GM12878 (cell line): ENCODE results near the gene ABI2. TPM values are rescaled to one million over a fixed set of nuclear protein-coding genes. Genes with fewer than 3 reads are reported as not detected.

ENCODE experiments used
- ATAC-seq: fragments of 200-7000 bp; cut with Tn5 transposase; 3 replicates; pipeline ENCODE4 v1.9.1; 2020; ENCODE audit warnings: mild to moderate bottlenecking, moderate library complexity
- Bru-seq: library from RNA; stranded (reverse); fragments of 400-500 nt; gene quantifications from one replicate; lab custom pipeline; 2021; lab: Mats Ljungman, UMichigan
- BruChase-seq, 2 experiments: library from RNA; stranded (reverse); fragments of 400-500 nt; gene quantifications; one replicate each; lab custom pipeline; 2021; lab: Mats Ljungman, UMichigan
- BruUV-seq: library from RNA; stranded (reverse); fragments of 400-500 nt; replicated peaks from 2 replicates; lab custom pipeline; 2021; lab: Mats Ljungman, UMichigan
- CTCF ChIA-PET: fragments of 300-600 bp; sonication (Branson Sonifier 250); formaldehyde crosslinking; extraction: SDS; loops from one replicate; lab custom pipeline; 2021; ENCODE audit warnings: inconsistent platforms; lab: Yijun Ruan, JAX
- POLR2A ChIA-PET: fragments of 350-600 bp; formaldehyde crosslinking; extraction: SDS; loops from one replicate; lab custom pipeline; 2021; ENCODE audit warnings: inconsistent platforms; lab: Charles Lee
- RAD21 ChIA-PET: fragments of 300-600 bp; sonication (Branson Sonifier 250); formaldehyde crosslinking; loops from one replicate; lab custom pipeline; 2023; ENCODE audit warnings: antibody characterized with exemption; ENCODE audit not compliant: unreplicated experiment; lab: Charles Lee
- SMC1A ChIA-PET: fragments of 300-600 bp; sonication (Branson Sonifier 250); formaldehyde crosslinking; loops from one replicate; lab custom pipeline; 2023; ENCODE audit not compliant: unreplicated experiment, uncharacterized antibody; lab: Charles Lee
- DNase-seq: peaks from one replicate; pipeline ENCODE4 v3.0.0-alpha.2; 2011; ENCODE audit warnings: low read depth, low spot score
- FAIRE-seq: peaks from 3 replicates; lab custom pipeline; 2011; peaks lifted over from hg19 to GRCh38; lab: Jason Lieb, UNC
- H2AFZ ChIP-seq: 2 replicates; pipeline ENCODE4 v1.6.0; 2011; ENCODE audit warnings: low read depth, low read length, control low read depth; ENCODE audit not compliant: control insufficient read depth
- H3K27ac ChIP-seq: 2 replicates; pipeline ENCODE4 v1.5.1; 2011; ENCODE audit warnings: control low read depth; ENCODE audit not compliant: control insufficient read depth, insufficient read depth
- H3K27me3 ChIP-seq, 2 experiments: replicated peaks in 1 of 2; 2 replicates each; pipeline versions ENCODE4 v1.6.0 to v1.6.1; 2011; ENCODE audit warnings: low read length in 1 of 2; ENCODE audit not compliant: control insufficient read depth in 2 of 2, insufficient read depth in 2 of 2
- H3K36me3 ChIP-seq, 2 experiments: 2 replicates each; pipeline ENCODE4 v1.5.1; 2011; ENCODE audit warnings: low read length in 1 of 2; ENCODE audit not compliant: control insufficient read depth in 2 of 2, insufficient read depth in 2 of 2
- H3K4me1 ChIP-seq: 2 replicates; pipeline ENCODE4 v1.6.1; 2011; ENCODE audit warnings: mild to moderate bottlenecking, low read length, moderate library complexity, mixed read lengths; ENCODE audit not compliant: control insufficient read depth, insufficient read depth
- H3K4me2 ChIP-seq: 2 replicates; pipeline ENCODE4 v1.6.0; 2011; ENCODE audit warnings: control low read depth; ENCODE audit not compliant: control insufficient read depth, insufficient read depth
- H3K4me3 ChIP-seq: fragments of 200-600 bp; sonication (generic); 2 replicates; pipeline ENCODE4 v1.5.1; 2016
- H3K79me2 ChIP-seq: 2 replicates; pipeline ENCODE4 v1.6.0; 2011; ENCODE audit warnings: low read length; ENCODE audit not compliant: control insufficient read depth, insufficient read depth
- H3K9ac ChIP-seq: 2 replicates; pipeline ENCODE4 v1.8.0; 2011; ENCODE audit warnings: low read length, control low read depth, mixed read lengths; ENCODE audit not compliant: control insufficient read depth, insufficient read depth
- H3K9me3 ChIP-seq: replicated peaks from 3 replicates; pipeline ENCODE4 v1.5.1; 2011; ENCODE audit warnings: mild to moderate bottlenecking, low read length; ENCODE audit not compliant: control insufficient read depth, insufficient read depth
- H4K20me1 ChIP-seq: 2 replicates; pipeline ENCODE4 v1.6.0; 2011; ENCODE audit not compliant: control insufficient read depth, insufficient read depth
- CEBPB ChIP-seq, 2 experiments: fragments of 150-350 bp in 1 of 2; IDR thresholded peaks; 2 replicates each; pipeline ENCODE4 v1.6.1; 2012 to 2014; ENCODE audit warnings: low read depth in 2 of 2, low read length in 2 of 2, borderline replicate concordance in 1 of 2, inconsistent platforms in 1 of 2
- CHD1 ChIP-seq: IDR thresholded peaks from 2 replicates; pipeline ENCODE4 v1.6.1; 2012; ENCODE audit warnings: low read depth, low read length, improper control_type of control experiment
- DPF2 ChIP-seq: fragments of 450-650 bp; IDR thresholded peaks from 2 replicates; pipeline ENCODE4 v1.6.1; 2017; ENCODE audit warnings: mild to moderate bottlenecking
- EED ChIP-seq: sonication (generic); IDR thresholded peaks from 2 replicates; pipeline ENCODE4 v1.6.1; 2016; ENCODE audit warnings: antibody characterized with exemption, low read depth
- EZH2 ChIP-seq: IDR thresholded peaks from 2 replicates; pipeline ENCODE4 v1.6.1; 2012; ENCODE audit warnings: low read depth, mild to moderate bottlenecking, control low read depth, inconsistent platforms, low read length, borderline replicate concordance; ENCODE audit not compliant: control insufficient read depth
- GABPA ChIP-seq: IDR thresholded peaks from 2 replicates; pipeline ENCODE4 v1.6.1; 2014; ENCODE audit warnings: antibody characterized with exemption, low read depth, mild to moderate bottlenecking, inconsistent platforms
- IKZF2 ChIP-seq, 2 experiments: fragments of 450-650 bp; IDR thresholded peaks; 2 replicates each; pipeline ENCODE4 v1.6.1; 2017; ENCODE audit warnings: mild to moderate bottlenecking in 2 of 2, moderate library complexity in 2 of 2
- JUNB ChIP-seq: IDR thresholded peaks from 2 replicates; pipeline ENCODE4 v1.6.1; 2016; ENCODE audit warnings: antibody characterized with exemption, mild to moderate bottlenecking
- LARP7 ChIP-seq: fragments of 450-650 bp; IDR thresholded peaks from 2 replicates; pipeline ENCODE4 v1.6.1; 2017; ENCODE audit warnings: mild to moderate bottlenecking
- MEF2A ChIP-seq: IDR thresholded peaks from 2 replicates; pipeline ENCODE4 v1.6.1; 2011; ENCODE audit warnings: low read depth, mild to moderate bottlenecking, low read length, moderate library complexity; ENCODE audit not compliant: insufficient read depth
- NFXL1 ChIP-seq: fragments of 450-650 bp; IDR thresholded peaks from 2 replicates; pipeline ENCODE4 v1.6.1; 2017; ENCODE audit warnings: antibody characterized with exemption, mild to moderate bottlenecking, borderline replicate concordance
- RCOR1 ChIP-seq: conservative IDR thresholded peaks from 2 replicates; pipeline ENCODE4 v1.6.1; 2012; ENCODE audit warnings: low read depth, low read length, improper control_type of control experiment
- SMAD1 ChIP-seq: fragments of 450-650 bp; IDR thresholded peaks from 2 replicates; pipeline ENCODE4 v1.6.1; 2018; ENCODE audit warnings: mild to moderate bottlenecking, low read depth; ENCODE audit not compliant: partially characterized antibody
- SREBF1 ChIP-seq: IDR thresholded peaks from 2 replicates; pipeline ENCODE4 v1.6.1; 2012; ENCODE audit warnings: mild to moderate bottlenecking, low read length
- SUZ12 ChIP-seq: fragments of 200-600 bp; sonication (generic); IDR thresholded peaks from one replicate; pipeline ENCODE4 v1.6.1; 2018; ENCODE audit warnings: antibody characterized with exemption, mild to moderate bottlenecking; ENCODE audit not compliant: unreplicated experiment
- TCF12 ChIP-seq: IDR thresholded peaks from 2 replicates; pipeline ENCODE4 v1.6.1; 2011; ENCODE audit warnings: low read depth, mild to moderate bottlenecking, low read length
- USF2 ChIP-seq: IDR thresholded peaks from 2 replicates; pipeline ENCODE4 v1.6.1; 2011; ENCODE audit warnings: low read depth, low read length, improper control_type of control experiment, borderline replicate concordance
- ZNF274 ChIP-seq: IDR thresholded peaks from one replicate; pipeline ENCODE4 v1.8.0; 2011; ENCODE audit not compliant: insufficient read length, insufficient read depth
- WGBS: methylation state at CpG from one replicate; pipeline ENCODE4 v1.1.6; 2016; ENCODE audit warnings: low lambda C conversion rate; ENCODE audit not compliant: insufficient replicate concordance, insufficient coverage; ENCODE audit errors: missing lambda C conversion rate; 5-methylcytosine and 5-hydroxymethylcytosine counted together
- in situ Hi-C: fragments of 300-500 bp; cut with MboI; formaldehyde crosslinking; loops from 9 replicates; pipeline ENCODE4 v1.14.3; 2018; ENCODE audit warnings: mixed read lengths
- intact Hi-C: fragments of 100-400 bp; cut with micrococcal nuclease; formaldehyde crosslinking; loops from one replicate; pipeline ENCODE4 v1.14.2; 2022; ENCODE audit not compliant: unreplicated experiment
- long read RNA-seq, 2 experiments: library from polyadenylated mRNA; unstranded; transcript quantifications; one replicate each; pipeline ENCODE4 v2.0.0, GENCODE V29; 2019 to 2020
- polyA minus RNA-seq, 3 experiments: library from RNA; depleted of rRNA, polyadenylated mRNA; stranded (reverse); fragments of >200 nt; gene quantifications; 2 replicates each; pipeline ENCODE4 v1.2.3, GENCODE V29; 2011
- polyA plus RNA-seq, 11 experiments: library from polyadenylated mRNA; depleted of rRNA in 4 of 11; unstranded in 6 of 11; stranded (reverse) in 5 of 11; fragments of >200 nt; fragmentation: Nextera tagmentation in 4 of 11; fragmentation: Illumina TruSeq in 1 of 11; extraction: Ambion mirVana in 4 of 11; extraction: Trizol in 1 of 11; gene quantifications; 1 replicate in 1 of 11; 2 replicates in 10 of 11; pipeline versions ENCODE4 v1.2.1 to v1.2.3, GENCODE V29; 2011 to 2016; ENCODE audit warnings: inconsistent platforms in 2 of 11, missing spikeins in 2 of 11, low read depth in 1 of 11
- total RNA-seq, 4 experiments: library from RNA; depleted of rRNA in 3 of 4; stranded (reverse); fragments of >200 nt in 3 of 4; fragmentation: Illumina TruSeq in 1 of 4; extraction: Trizol in 1 of 4; gene quantifications; 2 replicates each; pipeline versions ENCODE4 v1.2.1 to v1.2.3, GENCODE V29; 2013 to 2021

The ABI2 gene
- 67.2 and 77.6 TPM in 2 replicates for total RNA-seq (2013; cell fraction: nucleolus; rRNA removed)
- total RNA-seq (2014; rRNA removed): 15.2 and 21.1 TPM in 2 replicates
- total RNA-seq (2014; rRNA removed; fragmentation: Illumina TruSeq; extraction: Trizol): 27.5 and 28.3 TPM in 2 replicates
- total RNA-seq (2021): 43.3 and 44.8 TPM in 2 replicates
- 18.7 TPM for polyA plus RNA-seq (2011; ENCODE audit: low read depth)
- 29.4 and 38.3 TPM in 2 replicates for polyA plus RNA-seq (2011; rRNA removed)
- polyA plus RNA-seq (2011; cell fraction: cytosol; rRNA removed): 42.0 and 48.6 TPM in 2 replicates
- polyA plus RNA-seq (2011; cell fraction: nucleus; rRNA removed): 59.4 and 64.5 TPM in 2 replicates
- 37.7 and 39.8 TPM in 2 replicates for polyA plus RNA-seq (2012)
- 44.5 and 48.8 TPM in 2 replicates for polyA plus RNA-seq (2014; fragmentation: Illumina TruSeq; extraction: Trizol)
- 10 to 100 TPM in 1 of 2 experiments, 1 to 10 TPM in 1; 8.9 to 14.2 TPM for polyA plus RNA-seq (2014; fragmentation: Nextera tagmentation; extraction: Ambion mirVana)
- 28.2 and 31.2 TPM in 2 replicates for polyA plus RNA-seq (2014; rRNA removed)
- 10 to 100 TPM; 42.3 TPM for polyA plus RNA-seq (2016; fragmentation: Nextera tagmentation; extraction: Ambion mirVana)
- 21.2 and 33.4 TPM in 2 replicates for polyA minus RNA-seq (2011; rRNA and poly(A)+ RNA removed)
- 11.0 and 18.4 TPM in 2 replicates for polyA minus RNA-seq (2011; cell fraction: cytosol; rRNA and poly(A)+ RNA removed)
- polyA minus RNA-seq (2011; cell fraction: nucleus; rRNA and poly(A)+ RNA removed): 19.3 and 28.7 TPM in 2 replicates
- Bru-seq, nascent RNA: percentile 73 among the genes with signal in this experiment
- percentile 78 among the genes with signal in this experiment for BruChase-seq, experiment 1, labeled RNA remaining after a 6-hour chase
- percentile 79 among the genes with signal in this experiment for BruChase-seq, experiment 2, labeled RNA remaining after a 2-hour chase
- long read RNA-seq, experiment 1, full-length matches to known transcripts: 3 of 11 reads
- long read RNA-seq, experiment 1, partial matches to known transcripts: 0 of 11 reads
- long read RNA-seq, experiment 1, other reads (novel, unspliced or antisense): 8 of 11 reads
- long read RNA-seq, experiment 2, full-length matches to known transcripts: 14 of 52 reads
- long read RNA-seq, experiment 2, partial matches to known transcripts: 9 of 52 reads
- long read RNA-seq, experiment 2, other reads (novel, unspliced or antisense): 29 of 52 reads

- H3K27ac ChIP-seq: peak within 1 kb of the TSS; percentile 45
- no peak for FAIRE-seq
- H3K4me1 ChIP-seq: no peaks in the 10 kb centered on the region
- H3K9ac ChIP-seq: peak within 1 kb of the TSS; percentile 87
- peaks cover 44% of the 10 kb centered on the region for H3K79me2 ChIP-seq
- ChIA-PET CTCF (interaction anchor here (0.7 to 0.8 kb wide), 2 partner anchors 13 to 126 kb away, joined by 3 read pairs; no protein-coding TSS in a partner anchor), RAD21 (interaction anchor here (0.8 kb wide), 1 partner anchor 67 kb away, joined by 3 read pairs; no protein-coding TSS in a partner anchor), SMC1A (interaction anchor here (1.0 to 1.7 kb wide), 4 partner anchors 12 to 311 kb away, joined by 3 to 5 read pairs (median 4); no protein-coding TSS in a partner anchor), POLR2A (interaction anchor here (1.5 to 2.0 kb wide), 2 partner anchors 12 to 89 kb away, joined by 6 to 8 read pairs; partner anchors contain the start of gene CYP20A1)
- H3K4me2 ChIP-seq: peak within 1 kb of the TSS; percentile 84
- no peaks in the 10 kb centered on the region for H3K9me3 ChIP-seq
- intact Hi-C loops: loop anchor here (1.0 to 2.0 kb wide), 2 partner anchors 12 to 89 kb away; partner anchors contain the start of gene CYP20A1
- peak within 1 kb of the TSS; percentile 79 for H2AFZ ChIP-seq
- H3K4me3 ChIP-seq: peak within 1 kb of the TSS; percentile 81
- DNase-seq: no peak
- TSS peak; percentile 87 for BruUV-seq
- in situ Hi-C loops: no loop called here
- peak; percentile 80 for ATAC-seq
- H3K27me3 ChIP-seq: no peaks in the 10 kb centered on the region
- WGBS: under 1% methylated on average over 42 of the region's 98 CpGs
- no peaks in the 10 kb centered on the region for H4K20me1 ChIP-seq
- H3K36me3 ChIP-seq: peaks cover 0 to 2% of the 10 kb centered on the region in 2 experiments; a peak in 1 of 4 replicates
- peak; percentile 64; the same call in 1 of the 2 replicates for TF ChIP-seq DPF2
- no peak for TF ChIP-seq USF2
- TF ChIP-seq MEF2A: 0 out of 2 replicates have a peak, but pooled peaks have one; percentile 27
- TF ChIP-seq EZH2: no peak
- TF ChIP-seq GABPA: no peak
- 0 out of 2 replicates have a peak, but pooled peaks have one; percentile 9 for TF ChIP-seq TCF12
- no peak for TF ChIP-seq CHD1
- TF ChIP-seq IKZF2 (IDR thresholded peaks at IDR 0.05): peak; percentile 80 to 82
- TF ChIP-seq EED: no peak; the same call in none of the 2 replicates
- TF ChIP-seq SUZ12: no peak
- TF ChIP-seq SMAD1: no peak
- TF ChIP-seq SREBF1: no peak
- no peak for TF ChIP-seq CEBPB (IDR thresholded peaks at IDR 0.05; ENCODE audit: borderline replicate concordance in 1 of 2, low read depth in 2 of 2, low read length in 2 of 2)
- no peak for TF ChIP-seq RCOR1
- no peak; the same call in 1 of the 2 replicates for TF ChIP-seq LARP7
- TF ChIP-seq JUNB: no peak
- TF ChIP-seq ZNF274: no peak
- TF ChIP-seq NFXL1: no peak
Observed at GRCh38 chr2:203327901-203328759, at the start of gene ABI2. Gene ABI2, plus strand, starts transcription at chr2:203328394. Its CDS starts 121 bp downstream, at chr2:203328515.
